HL-60 (cell line): ENCODE results near the gene HIRA.

Experiments used
- DNase-seq, 2 experiments: peaks; one replicate each; pipeline ENCODE4 v3.0.0-alpha.2; 2010 to 2020; ENCODE audit warnings: low read depth in 1 of 2, low spot score in 1 of 2
- H3K27ac ChIP-seq: fragments of 250-450 bp; sonication (Bioruptor Pico); replicated peaks from 2 replicates; pipeline ENCODE4 v1.5.1; 2020; ENCODE audit warnings: mild to moderate bottlenecking, moderate library complexity
- H3K27me3 ChIP-seq: fragments of 250-450 bp; sonication (Bioruptor Pico); 2 replicates; pipeline ENCODE4 v1.5.1; 2021; ENCODE audit warnings: mild to moderate bottlenecking, moderate library complexity; ENCODE audit not compliant: insufficient read depth, poor library complexity, severe bottlenecking
- H3K4me3 ChIP-seq: replicated peaks from 2 replicates; pipeline ENCODE4 v1.5.1; 2011; ENCODE audit warnings: mild to moderate bottlenecking, control low read depth, low read length; ENCODE audit not compliant: insufficient read depth
- CTCF ChIP-seq: IDR thresholded peaks from one replicate; pipeline ENCODE4 v1.5.1; 2011; ENCODE audit warnings: low read length, control low read depth, inconsistent platforms; ENCODE audit not compliant: insufficient read depth
- GABPA ChIP-seq: IDR thresholded peaks from 2 replicates; pipeline ENCODE4 v1.6.1; 2012; ENCODE audit warnings: low read depth
- POLR2AphosphoS5 ChIP-seq: IDR thresholded peaks from 2 replicates; pipeline ENCODE4 v1.6.1; 2012; ENCODE audit warnings: low read depth
- REST ChIP-seq: IDR thresholded peaks from 2 replicates; pipeline ENCODE4 v1.6.1; 2012; ENCODE audit warnings: low read depth; ENCODE audit not compliant: insufficient replicate concordance
- SPI1 ChIP-seq: IDR thresholded peaks from 2 replicates; pipeline ENCODE4 v1.6.1; 2012; ENCODE audit warnings: low read depth, mild to moderate bottlenecking, borderline replicate concordance

Gene HIRA

GRCh38 chr22:19476023-19476422 lies 44.5 kb upstream of the HIRA start:
- Histone ChIP-seq H3K27ac (no peak overlapping the region), H3K4me3 (no peak overlapping the region), H3K27me3 (no peaks in the 10 kb centered on the region)
- DNase-seq, result no peak
- TF ChIP-seq GABPA (no peak), REST (no peak), SPI1 (no peak), CTCF (no peak), POLR2AphosphoS5 (no peak)

- no peak overlapping the region for H3K27ac ChIP-seq
- TF ChIP-seq CTCF (no peak), SPI1 (no peak), REST (no peak), POLR2AphosphoS5 (no peak), GABPA (no peak)
- DNase-seq, result no peak
- H3K4me3 ChIP-seq, result no peak overlapping the region
- H3K27me3 ChIP-seq, result no peaks in the 10 kb centered on the region
Measured at GRCh38 chr22:19473578-19473977, 42.0 kb upstream of the HIRA start.

GRCh38 chr22:19472233-19472632 lies 40.7 kb upstream of the HIRA start:
- no peak for DNase-seq
- Histone ChIP-seq H3K4me3 (no peak overlapping the region), H3K27ac (no peak overlapping the region), H3K27me3 (no peaks in the 10 kb centered on the region)
- TF ChIP-seq CTCF (no peak), REST (no peak), POLR2AphosphoS5 (no peak)
